WTC11 (cell line): ENCODE results near the gene CD2.

ENCODE experiments used
- CREB1 ChIP-seq: sonication (generic); formaldehyde crosslinking; IDR thresholded peaks from 2 replicates; pipeline ENCODE4 v1.8.0; 2023; ENCODE audit warnings: mild to moderate bottlenecking, missing genetic modification reagents
- ESRRA ChIP-seq: sonication (generic); formaldehyde crosslinking; IDR thresholded peaks from 2 replicates; pipeline ENCODE4 v1.8.1; 2022; ENCODE audit warnings: mild to moderate bottlenecking, missing genetic modification reagents, borderline replicate concordance
- TF ChIP-seq, protein P1 (sequence below): fragments of 200-600 bp; IDR thresholded peaks from 2 replicates; pipeline ENCODE4 v1.8.0; 2022; ENCODE audit warnings: antibody characterized with exemption

DNA sequence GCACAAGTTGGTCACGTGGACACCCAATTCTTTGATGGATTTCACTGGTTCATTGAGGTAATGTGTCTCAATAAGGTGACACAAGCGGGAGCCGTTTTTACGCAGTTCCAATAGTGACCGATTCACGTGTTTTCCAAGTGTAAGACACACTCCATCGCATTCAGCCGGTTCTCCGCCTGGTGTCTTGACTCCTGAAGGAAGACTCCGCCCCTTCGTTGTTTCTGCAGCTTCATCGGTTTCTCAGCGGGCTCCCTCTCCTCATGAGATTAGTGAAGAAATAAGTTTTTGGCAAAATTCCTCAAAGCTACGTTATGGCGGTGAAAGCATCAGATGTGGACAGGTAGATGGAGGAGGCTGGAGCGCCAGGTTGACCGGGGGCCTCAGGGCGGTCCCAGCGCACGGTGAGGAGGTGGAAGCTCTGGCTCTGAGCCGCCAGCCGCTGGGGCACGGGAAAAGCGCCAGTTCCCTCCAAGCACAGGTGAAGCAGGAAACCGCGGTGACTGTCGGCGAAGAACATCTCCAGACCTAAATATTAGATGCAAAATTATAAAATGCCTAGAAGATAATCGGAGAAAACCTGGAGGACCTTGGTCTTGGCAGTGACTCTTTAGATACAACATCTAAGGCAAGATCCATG is 21.0 kb downstream of the CD2 start:
- TF ChIP-seq ESRRA (no peak), CREB1 (CRISPR knock-in tag) (no peak)
- TF ChIP-seq, protein P1, sequence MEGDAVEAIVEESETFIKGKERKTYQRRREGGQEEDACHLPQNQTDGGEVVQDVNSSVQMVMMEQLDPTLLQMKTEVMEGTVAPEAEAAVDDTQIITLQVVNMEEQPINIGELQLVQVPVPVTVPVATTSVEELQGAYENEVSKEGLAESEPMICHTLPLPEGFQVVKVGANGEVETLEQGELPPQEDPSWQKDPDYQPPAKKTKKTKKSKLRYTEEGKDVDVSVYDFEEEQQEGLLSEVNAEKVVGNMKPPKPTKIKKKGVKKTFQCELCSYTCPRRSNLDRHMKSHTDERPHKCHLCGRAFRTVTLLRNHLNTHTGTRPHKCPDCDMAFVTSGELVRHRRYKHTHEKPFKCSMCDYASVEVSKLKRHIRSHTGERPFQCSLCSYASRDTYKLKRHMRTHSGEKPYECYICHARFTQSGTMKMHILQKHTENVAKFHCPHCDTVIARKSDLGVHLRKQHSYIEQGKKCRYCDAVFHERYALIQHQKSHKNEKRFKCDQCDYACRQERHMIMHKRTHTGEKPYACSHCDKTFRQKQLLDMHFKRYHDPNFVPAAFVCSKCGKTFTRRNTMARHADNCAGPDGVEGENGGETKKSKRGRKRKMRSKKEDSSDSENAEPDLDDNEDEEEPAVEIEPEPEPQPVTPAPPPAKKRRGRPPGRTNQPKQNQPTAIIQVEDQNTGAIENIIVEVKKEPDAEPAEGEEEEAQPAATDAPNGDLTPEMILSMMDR: no peak
